Measurements from ENCODE around the gene DGKI.

DGKI gene

DNA sequence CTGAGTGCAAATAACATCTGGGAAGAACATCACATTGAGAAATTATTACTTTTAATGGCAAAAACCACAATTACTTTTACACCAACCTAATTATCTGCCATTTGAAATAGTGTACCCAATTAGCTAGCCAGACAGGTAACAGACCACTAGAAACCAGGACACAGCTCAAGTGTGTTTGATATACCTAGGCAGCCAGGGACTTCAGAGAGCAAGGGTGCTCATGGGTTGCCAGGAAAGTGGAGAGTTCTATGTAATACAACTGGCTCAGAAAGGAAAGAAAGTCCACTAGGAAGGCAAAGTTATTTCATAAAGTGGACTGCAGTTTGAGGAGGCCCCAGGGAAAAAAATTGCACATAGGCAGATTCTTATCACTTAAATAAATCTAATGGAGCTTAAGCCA lies 453.2 kb downstream of the DGKI start:
- no peak for DNase-seq (ENCODE audit: insufficient read length, low spot score)
- FAIRE-seq: no peak

DNA sequence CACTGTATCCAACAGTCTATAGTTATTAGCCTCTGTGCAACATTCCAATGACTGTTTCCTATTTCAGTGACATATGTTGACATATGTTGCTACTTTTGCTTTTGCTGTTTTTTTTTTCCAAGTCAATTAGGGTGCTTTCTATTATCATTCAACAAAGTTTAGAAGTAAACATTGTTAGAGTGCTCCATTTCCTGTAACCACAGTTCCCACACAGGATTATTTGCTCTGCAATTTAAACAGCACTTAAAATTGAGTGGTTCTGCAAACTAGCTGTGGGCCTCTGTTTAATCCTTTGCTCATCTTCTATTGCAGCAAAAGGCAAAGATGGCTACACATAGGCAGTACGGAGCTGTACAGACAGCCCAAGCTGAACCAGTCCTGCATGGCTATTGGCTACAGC lies 456.7 kb downstream of the DGKI start:
- no peak for DNase-seq (ENCODE audit: insufficient read length, low spot score)
- no peak for FAIRE-seq

DNA sequence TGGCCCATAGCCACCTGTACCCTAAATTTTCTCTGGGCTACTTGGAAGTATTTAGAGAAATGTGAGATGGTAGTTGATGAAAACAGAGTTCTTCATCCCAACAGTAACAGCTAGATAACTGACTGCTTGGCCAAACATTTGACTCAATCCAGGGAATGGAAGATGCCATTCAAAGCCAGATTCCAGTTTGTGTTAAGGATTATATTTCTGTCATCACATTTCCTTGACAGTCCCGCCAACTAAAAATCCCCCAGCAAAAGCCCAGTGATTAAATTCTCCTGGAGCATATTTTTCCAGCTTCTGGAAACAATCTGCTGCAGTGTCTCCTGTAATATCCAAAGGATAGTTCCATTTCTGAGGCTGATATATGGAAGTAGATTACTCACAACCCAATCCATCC lies 457.9 kb downstream of the DGKI start:
- FAIRE-seq (no peak), DNase-seq (ENCODE audit: insufficient read length, low spot score) (no peak)

GRCh38 chr7:137386966-137387365 lies 459.8 kb downstream of the DGKI start:
- DNase-seq (ENCODE audit: insufficient read length, low spot score) (no peak), FAIRE-seq (no peak)

- no peak for FAIRE-seq
These were observed 465.7 kb downstream of the DGKI start for GRCh38 chr7:137381045-137381444.

DNA sequence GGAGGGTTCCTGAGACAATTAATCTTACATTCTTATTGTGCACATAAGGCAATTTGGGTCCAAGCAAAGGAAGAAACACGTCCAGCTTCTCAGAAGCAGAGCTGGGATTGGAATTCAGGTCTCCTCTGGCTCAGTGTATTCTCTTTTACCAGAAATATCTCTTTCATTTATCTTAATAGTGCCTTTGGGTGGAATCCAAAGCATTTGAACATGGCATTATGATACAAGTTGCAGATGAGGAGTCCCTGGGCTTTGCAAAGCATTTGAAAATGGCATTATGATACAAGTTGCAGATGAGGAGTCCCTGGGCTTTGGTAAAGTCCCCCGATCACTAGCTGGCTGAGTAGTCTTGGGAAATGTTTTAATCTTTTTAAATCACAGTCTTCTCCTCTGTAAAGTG lies 473.3 kb downstream of the DGKI start:
- DNase-seq (ENCODE audit: insufficient read length, low spot score) (no peak), FAIRE-seq (no peak)

More at GRCh38 chr7:137381045-137381444, 465.7 kb downstream of the DGKI start:
- no peak for DNase-seq (ENCODE audit: insufficient read length, low spot score)

GRCh38 chr7:137371616-137372015 lies 475.2 kb downstream of the DGKI start:
- DNase-seq (ENCODE audit: insufficient read length, low spot score): no peak
- no peak for FAIRE-seq

GRCh38 chr7:137366995-137367394 lies 479.8 kb downstream of the DGKI start:
- FAIRE-seq (no peak), DNase-seq (ENCODE audit: insufficient read length, low spot score) (no peak)

DNA sequence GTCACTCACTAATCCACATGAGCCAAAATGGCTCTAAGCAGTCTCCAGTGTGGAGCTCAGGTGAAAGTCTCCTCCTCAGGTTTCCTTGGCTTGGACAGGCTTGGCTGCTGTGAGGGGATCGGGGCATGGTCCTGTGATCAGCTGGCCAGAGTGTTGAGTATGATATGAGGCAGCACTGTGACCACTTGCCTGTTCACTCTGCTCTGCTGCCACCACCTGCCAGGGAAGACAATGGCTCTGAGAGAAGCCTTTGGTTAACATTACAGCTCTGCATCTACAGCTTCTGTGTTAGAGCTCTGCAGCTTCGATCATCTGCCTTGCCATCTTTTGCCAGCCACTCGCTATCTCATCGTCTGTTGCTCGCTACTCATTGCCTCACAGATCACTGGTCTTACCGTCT lies 483.1 kb downstream of the DGKI start:
- FAIRE-seq: no peak
- DNase-seq (ENCODE audit: insufficient read length, low spot score): no peak

- DNase-seq (ENCODE audit: insufficient read length, low spot score): no peak
These were observed 486.6 kb downstream of the DGKI start for GRCh38 chr7:137360087-137360679.

DNA sequence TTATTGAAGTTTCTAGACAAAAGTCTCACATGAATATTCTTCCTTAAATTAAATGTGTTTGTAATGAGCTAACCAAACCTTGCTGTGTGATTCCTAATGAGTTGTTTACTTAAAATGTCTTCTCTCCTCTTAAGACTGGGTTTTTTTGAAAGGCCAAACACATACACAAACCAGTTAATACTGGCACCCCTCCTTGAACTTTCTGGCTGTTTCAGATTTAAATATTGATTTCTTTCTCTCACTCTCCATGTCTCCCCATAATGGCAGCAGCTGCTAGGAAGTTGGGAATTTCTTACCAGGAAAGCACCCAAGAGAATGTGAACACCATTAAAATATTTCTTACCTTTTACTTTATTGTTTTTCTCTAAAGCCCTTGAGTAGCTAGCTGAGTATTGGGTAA lies 491.8 kb downstream of the DGKI start:
- no peak for FAIRE-seq

More at GRCh38 chr7:137360087-137360679, 486.6 kb downstream of the DGKI start:
- FAIRE-seq: no peak

DNA sequence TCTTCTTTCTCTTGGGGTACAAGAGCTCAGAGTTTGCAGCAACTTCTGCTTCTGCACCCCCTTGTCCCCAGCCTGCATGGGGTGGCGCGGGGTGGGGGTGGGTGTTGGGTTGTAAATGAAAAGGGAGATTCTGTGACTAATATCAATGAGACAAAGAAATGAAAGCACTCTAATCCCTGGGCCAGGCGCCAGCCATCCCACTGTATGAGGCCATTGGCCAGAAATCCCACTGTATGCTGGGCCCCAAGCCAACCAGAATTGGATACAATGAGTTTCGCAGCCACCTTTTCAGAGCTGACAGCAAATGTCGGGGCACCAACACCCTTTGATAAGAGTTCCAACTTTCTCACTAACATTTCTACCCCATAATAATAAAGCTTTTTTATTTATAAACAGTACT lies 492.4 kb downstream of the DGKI start:
- DNase-seq (ENCODE audit: insufficient read length, low spot score) (no peak), FAIRE-seq (no peak)

More for the DNA sequence above, 491.8 kb downstream of the DGKI start:
- DNase-seq (ENCODE audit: insufficient read length, low spot score): no peak

DNA sequence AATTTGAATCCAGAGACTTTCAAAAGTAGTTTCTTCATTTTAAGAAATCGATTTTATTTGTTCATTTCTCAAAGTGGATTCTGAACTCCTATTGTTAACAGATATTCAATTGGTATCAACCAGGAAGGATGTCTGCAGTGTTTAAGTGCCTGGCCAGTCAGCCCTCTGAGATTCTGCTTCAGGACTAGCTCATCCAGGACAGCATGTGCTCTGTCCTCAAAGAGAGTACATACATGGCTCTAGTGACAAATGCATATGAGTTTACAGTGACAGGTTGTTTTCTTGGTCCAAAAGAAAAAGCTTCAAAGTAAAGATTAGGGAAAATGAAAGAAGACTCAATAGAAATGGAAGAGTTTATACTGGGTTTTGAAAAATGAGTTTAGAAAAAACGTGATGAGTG lies 494.8 kb downstream of the DGKI start:
- DNase-seq (ENCODE audit: insufficient read length, low spot score): no peak
- FAIRE-seq: no peak

DNA sequence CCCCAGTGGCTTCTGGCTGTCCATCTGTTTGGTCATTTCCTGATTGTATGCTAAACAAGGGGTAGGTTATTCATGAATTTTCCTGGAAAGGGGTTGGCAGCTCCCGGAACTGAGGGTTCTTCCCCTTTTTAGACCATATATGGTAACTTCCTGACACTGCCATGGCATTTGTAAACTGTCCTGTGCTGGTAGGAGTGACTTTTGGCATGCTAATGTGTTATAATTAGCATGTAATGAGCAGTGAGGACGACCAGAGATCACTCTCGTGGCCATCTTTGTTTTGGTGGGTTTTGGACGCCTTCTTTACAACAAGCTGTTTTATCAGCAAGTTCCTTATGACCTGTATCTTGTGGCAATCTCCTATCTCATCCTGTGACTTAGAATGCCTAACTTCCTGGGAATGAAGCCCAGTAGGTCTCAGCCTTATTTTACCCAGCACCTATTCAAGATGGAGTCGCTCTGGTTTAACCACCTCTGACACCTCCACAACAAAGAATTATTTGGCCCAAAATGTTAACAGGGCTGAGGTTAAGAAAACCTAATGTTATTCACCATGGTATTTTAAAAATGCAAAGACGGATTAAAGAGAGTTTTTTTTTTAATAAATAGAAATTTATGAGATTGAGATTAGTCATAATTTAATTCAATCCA lies 500.9 kb downstream of the DGKI start:
- no peak for FAIRE-seq

GRCh38 chr7:137343281-137343841 lies 503.4 kb downstream of the DGKI start, which contains the start of gene PTN:
Gene PTN, minus strand, starts transcription at chr7:137343733. Its CDS starts 88,760 bp downstream, at chr7:137254973.
- DNase-seq (ENCODE audit: insufficient read length, low spot score) (peak; percentile 9), FAIRE-seq (no peak)

More for the DNA sequence above, 500.9 kb downstream of the DGKI start:
- DNase-seq (ENCODE audit: insufficient read length, low spot score): no peak

- FAIRE-seq: no peak
These were observed 503.9 kb downstream of the DGKI start for GRCh38 chr7:137342828-137343261.

GRCh38 chr7:137342265-137342664 lies 504.5 kb downstream of the DGKI start:
- FAIRE-seq (no peak), DNase-seq (ENCODE audit: insufficient read length, low spot score) (no peak)

More at GRCh38 chr7:137342828-137343261, 503.9 kb downstream of the DGKI start:
- DNase-seq (ENCODE audit: insufficient read length, low spot score): no peak

GRCh38 chr7:137337902-137338301 lies 508.9 kb downstream of the DGKI start:
- DNase-seq (ENCODE audit: insufficient read length, low spot score) (no peak), FAIRE-seq (no peak)

- DNase-seq (ENCODE audit: insufficient read length, low spot score): no peak
- no peak for FAIRE-seq
These were observed 511.0 kb downstream of the DGKI start for GRCh38 chr7:137335814-137336213.

DNA sequence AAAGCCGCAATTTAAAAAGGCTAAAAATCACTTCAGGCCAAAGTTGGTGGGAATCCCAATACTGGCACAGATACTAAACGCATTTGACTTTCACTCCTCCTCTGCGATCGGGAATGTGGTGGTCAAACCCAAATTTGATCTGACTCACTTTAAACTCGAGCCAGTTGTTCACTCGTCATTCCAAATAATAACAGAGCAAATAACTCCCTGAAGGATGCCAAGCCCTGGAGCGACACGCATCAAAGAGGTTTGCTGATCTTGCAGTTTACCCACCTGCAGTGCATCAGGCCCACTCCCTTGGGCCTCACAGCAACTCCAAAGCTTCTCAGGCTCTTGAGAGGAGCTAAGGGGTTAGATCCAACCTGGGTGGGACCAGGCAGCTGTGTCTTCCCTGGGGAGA lies 515.4 kb downstream of the DGKI start:
- FAIRE-seq (no peak), DNase-seq (ENCODE audit: insufficient read length, low spot score) (no peak)
